AG04450 (cell line): ENCODE measurements around the gene SOX1. TPM values are rescaled to one million over a fixed set of nuclear protein-coding genes. Genes with fewer than 3 reads are reported as not detected.

Source experiments
- CTCF ChIA-PET: fragments of 300-600, 350-600 bp; formaldehyde crosslinking; extraction: SDS; loops from one replicate; lab custom pipeline; 2022; ENCODE audit warnings: antibody characterized with exemption, inconsistent platforms; lab: Charles Lee
- POLR2A ChIA-PET: fragments of 350-600 bp; formaldehyde crosslinking; extraction: SDS; loops from one replicate; lab custom pipeline; 2021; ENCODE audit warnings: antibody characterized with exemption, inconsistent platforms; lab: Yijun Ruan, JAX
- DNase-seq: peaks from one replicate; pipeline ENCODE4 v3.0.0-alpha.2; 2011; ENCODE audit warnings: low read depth, low spot score
- H3K27ac ChIP-seq: one replicate; pipeline ENCODE4 v1.5.1; 2012; ENCODE audit warnings: low read depth, low read length, control low read depth
- H3K27me3 ChIP-seq: one replicate; pipeline ENCODE4 v1.6.0; 2012; ENCODE audit warnings: low read length; ENCODE audit not compliant: control insufficient read depth, insufficient read depth
- H3K4me3 ChIP-seq: 2 replicates; pipeline ENCODE4 v1.5.1; 2011; ENCODE audit warnings: mild to moderate bottlenecking, low read depth, low read length, control low read depth
- H3K9me3 ChIP-seq: 2 replicates; pipeline ENCODE4 v1.5.1; 2012; ENCODE audit warnings: low read length; ENCODE audit not compliant: control insufficient read depth, insufficient read depth
- polyA plus RNA-seq: library from polyadenylated mRNA; depleted of rRNA; stranded (reverse); fragments of >200 nt; gene quantifications from 2 replicates; pipeline ENCODE4 v1.2.3, GENCODE V29; 2011
- TF ChIP-seq, protein P1 (sequence below): IDR thresholded peaks from 2 replicates; pipeline ENCODE4 v1.5.1; 2011; ENCODE audit warnings: low read depth, low read length, control low read depth, inconsistent platforms

The SOX1 gene
- polyA plus RNA-seq, 1 experiment, result not detected

GRCh38 chr13:112101360-112101930 is 34.5 kb downstream of the SOX1 start:
- CTCF ChIA-PET, result no interaction called here
- Histone ChIP-seq H3K27me3 (peaks cover 4% of the 10 kb centered on the region), H3K27ac (no peak overlapping the region), H3K4me3 (no peak overlapping the region), H3K9me3 (peaks cover 28% of the 10 kb centered on the region)
- POLR2A ChIA-PET, result no interaction called here
- TF ChIP-seq, protein P1, sequence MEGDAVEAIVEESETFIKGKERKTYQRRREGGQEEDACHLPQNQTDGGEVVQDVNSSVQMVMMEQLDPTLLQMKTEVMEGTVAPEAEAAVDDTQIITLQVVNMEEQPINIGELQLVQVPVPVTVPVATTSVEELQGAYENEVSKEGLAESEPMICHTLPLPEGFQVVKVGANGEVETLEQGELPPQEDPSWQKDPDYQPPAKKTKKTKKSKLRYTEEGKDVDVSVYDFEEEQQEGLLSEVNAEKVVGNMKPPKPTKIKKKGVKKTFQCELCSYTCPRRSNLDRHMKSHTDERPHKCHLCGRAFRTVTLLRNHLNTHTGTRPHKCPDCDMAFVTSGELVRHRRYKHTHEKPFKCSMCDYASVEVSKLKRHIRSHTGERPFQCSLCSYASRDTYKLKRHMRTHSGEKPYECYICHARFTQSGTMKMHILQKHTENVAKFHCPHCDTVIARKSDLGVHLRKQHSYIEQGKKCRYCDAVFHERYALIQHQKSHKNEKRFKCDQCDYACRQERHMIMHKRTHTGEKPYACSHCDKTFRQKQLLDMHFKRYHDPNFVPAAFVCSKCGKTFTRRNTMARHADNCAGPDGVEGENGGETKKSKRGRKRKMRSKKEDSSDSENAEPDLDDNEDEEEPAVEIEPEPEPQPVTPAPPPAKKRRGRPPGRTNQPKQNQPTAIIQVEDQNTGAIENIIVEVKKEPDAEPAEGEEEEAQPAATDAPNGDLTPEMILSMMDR, result no peak
- DNase-seq, result no peak

DNA sequence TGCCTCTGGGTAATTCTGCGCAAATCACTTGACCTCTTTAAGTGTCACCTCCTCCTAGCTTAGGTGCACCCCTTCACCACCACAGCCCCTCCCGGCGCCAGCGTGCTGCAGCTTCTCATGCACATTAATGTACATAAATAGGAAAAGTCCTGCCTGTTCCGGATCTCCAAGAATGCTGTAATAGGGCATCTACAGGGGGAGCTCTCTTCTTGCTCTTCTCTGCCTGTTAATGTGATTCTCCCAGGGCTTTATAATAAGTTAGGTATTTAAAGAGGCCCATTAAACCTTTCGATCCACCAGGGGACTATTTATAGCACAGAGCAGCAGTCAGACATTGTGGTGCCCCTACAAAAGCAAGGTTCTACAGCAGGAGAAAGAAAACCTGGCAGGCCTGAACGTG is 35.3 kb downstream of the SOX1 start:
- POLR2A ChIA-PET, result no interaction called here
- H3K9me3 ChIP-seq, result peaks cover 26% of the 10 kb centered on the region
- H3K27me3 ChIP-seq, result peaks cover 4% of the 10 kb centered on the region
- TF ChIP-seq, protein P1, result no peak
- no peak for DNase-seq
- CTCF ChIA-PET, result no interaction called here
- no peak overlapping the region for H3K4me3 ChIP-seq
- H3K27ac ChIP-seq, result no peak overlapping the region

DNA sequence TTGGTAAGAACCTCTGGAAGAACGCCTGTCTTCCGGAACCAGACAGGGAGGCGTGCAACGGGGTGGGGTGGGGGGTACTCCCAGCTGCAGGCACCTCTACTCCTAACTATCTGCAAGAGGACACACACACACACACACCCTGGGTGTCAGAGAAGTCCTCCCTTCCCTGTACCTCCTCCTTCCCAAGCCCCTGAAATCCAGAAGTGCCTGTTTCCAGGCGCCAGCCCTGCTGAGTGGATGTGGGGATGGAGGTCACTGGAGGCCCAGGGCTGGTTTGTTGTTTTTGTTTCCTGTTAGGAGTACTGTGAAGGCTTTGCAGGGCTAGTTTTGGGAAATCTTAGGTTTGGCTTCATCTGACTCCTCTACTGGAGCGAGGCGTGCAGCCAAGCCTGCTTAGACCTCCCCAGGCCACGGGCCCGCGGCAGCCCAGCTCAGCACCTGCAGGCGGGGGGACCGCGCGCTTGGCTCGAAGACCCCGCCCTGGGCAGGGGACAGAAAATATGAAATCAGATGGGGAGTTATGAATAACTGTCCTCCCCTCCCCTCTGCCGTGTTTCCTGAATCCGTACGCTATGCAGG is 36.4 kb downstream of the SOX1 start:
- CTCF ChIA-PET, result no interaction called here
- H3K27ac ChIP-seq, result no peak overlapping the region
- TF ChIP-seq, protein P1, result no peak
- H3K27me3 ChIP-seq, result peaks cover 4% of the 10 kb centered on the region
- POLR2A ChIA-PET, result no interaction called here
- peaks cover 32% of the 10 kb centered on the region for H3K9me3 ChIP-seq
- H3K4me3 ChIP-seq, result no peak overlapping the region
- DNase-seq, result no peak

DNA sequence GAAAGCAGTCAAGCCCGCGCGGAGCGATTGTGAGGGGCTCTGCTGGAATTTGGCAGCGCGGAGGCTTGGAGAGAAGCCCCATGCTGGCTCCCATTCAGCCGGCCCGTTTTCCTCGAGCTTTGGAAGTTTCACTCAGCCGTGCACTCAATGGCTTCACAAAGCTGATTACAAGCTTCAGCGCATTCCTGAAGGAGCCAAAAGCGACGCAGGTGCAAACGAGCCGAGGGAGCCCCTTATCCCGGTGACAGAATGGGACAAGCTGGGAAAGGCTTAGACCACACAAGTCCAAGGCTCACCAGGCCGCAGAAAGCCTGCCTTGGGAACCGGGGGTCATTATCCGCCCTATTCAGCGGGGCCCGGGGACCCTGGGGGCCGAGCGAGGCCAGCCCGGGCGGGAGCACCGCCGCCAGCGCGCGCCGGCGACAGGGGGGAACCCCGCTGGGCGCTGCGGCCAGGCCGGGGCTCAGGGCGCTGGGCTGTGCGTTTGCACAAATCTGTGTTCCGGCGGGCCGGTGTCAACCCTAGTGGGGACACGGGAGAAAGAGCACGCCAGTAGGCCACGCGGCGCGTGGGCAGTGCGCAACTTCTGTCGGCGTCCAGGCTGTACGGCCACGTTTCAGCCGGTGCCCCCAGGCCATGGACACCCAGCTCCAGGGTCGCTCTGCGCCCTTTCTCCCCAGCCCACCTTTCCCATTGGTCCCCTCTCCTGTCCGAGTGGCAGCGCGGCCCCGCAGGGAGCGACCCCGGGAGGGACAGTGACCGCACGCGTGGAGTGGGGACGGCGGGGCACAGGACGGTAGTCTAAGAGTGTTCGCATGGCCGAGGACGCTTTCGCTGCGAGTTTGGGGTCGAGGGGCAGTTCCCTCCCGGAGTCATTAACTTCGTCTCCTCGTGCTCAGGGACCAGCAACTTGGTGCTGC is 37.3 kb downstream of the SOX1 start:
- Histone ChIP-seq H3K4me3 (no peak overlapping the region), H3K9me3 (peaks cover 30% of the 10 kb centered on the region), H3K27me3 (peaks cover 4% of the 10 kb centered on the region), H3K27ac (no peak overlapping the region)
- DNase-seq, result no peak
- ChIA-PET POLR2A (no interaction called here), CTCF (no interaction called here)
- TF ChIP-seq, protein P1, result no peak

DNA sequence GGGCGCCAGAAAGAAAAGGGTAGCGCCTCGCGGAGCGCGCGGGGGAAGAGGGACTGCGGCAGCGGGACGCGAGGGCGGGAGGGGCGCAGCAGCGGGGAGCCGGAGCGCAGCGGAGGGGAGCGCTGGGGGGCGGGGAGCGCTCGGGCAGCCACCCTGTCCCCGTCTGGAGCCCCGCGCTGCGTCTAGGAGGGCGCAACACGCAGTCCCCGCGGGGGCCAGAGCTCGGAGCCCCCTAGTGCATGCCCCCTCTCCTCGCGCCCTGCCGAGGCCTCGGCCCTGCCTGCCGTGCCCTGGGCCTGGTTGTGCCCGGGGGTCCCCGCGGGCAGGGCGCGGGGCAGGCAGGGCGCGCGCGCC is 37.9 kb downstream of the SOX1 start:
- TF ChIP-seq, protein P1, result no peak
- CTCF ChIA-PET, result no interaction called here
- Histone ChIP-seq H3K27ac (no peak overlapping the region), H3K27me3 (peaks cover 4% of the 10 kb centered on the region), H3K4me3 (no peak overlapping the region), H3K9me3 (peaks cover 30% of the 10 kb centered on the region)
- DNase-seq, result no peak
- POLR2A ChIA-PET, result no interaction called here
